Fibroblast of skin of right quadriceps (primary cell): Measurements from ENCODE around the gene TXNL4A.
"Not testable (repeated sequence)": the region's sequence is repeated elsewhere in the genome, so short reads cannot be mapped to it uniquely, and the experiment has no call there.

ENCODE experiments used
- DNase-seq: peaks from one replicate; pipeline ENCODE4 v3.0.0-alpha.2; 2013

Gene TXNL4A

GRCh38 chr18:79988451-79989194 lies at the start of gene TXNL4A:
TXNL4A (minus strand) TSS chr18:79988563; CDS start chr18:79988392, 171 bp downstream.
- DNase-seq: peak; percentile 84

GRCh38 chr18:80037300-80037699 lies 48.9 kb upstream of the TXNL4A start:
- no peak for DNase-seq

- no peak for DNase-seq
Observed at GRCh38 chr18:80035997-80036396, 47.6 kb upstream of the TXNL4A start.

GRCh38 chr18:80034852-80035406 lies 46.6 kb upstream of the TXNL4A start:
- DNase-seq: no peak

GRCh38 chr18:80034068-80034851 lies 45.9 kb upstream of the TXNL4A start, which contains the start of gene RBFA:
RBFA (plus strand) TSS chr18:80034434; CDS start chr18:80034496, 62 bp downstream.
- peak; percentile 98 for DNase-seq

GRCh38 chr18:80033181-80034067 lies 45.1 kb upstream of the TXNL4A start:
- no peak for DNase-seq

- DNase-seq: no peak
Observed at GRCh38 chr18:80029690-80030089, 41.3 kb upstream of the TXNL4A start.

- peak; percentile 66 for DNase-seq
Observed at GRCh38 chr18:80027719-80028118, 39.4 kb upstream of the TXNL4A start.

GRCh38 chr18:80026363-80026762 lies 38.0 kb upstream of the TXNL4A start:
- no peak for DNase-seq

- no peak for DNase-seq
Observed at GRCh38 chr18:80023173-80023572, 34.8 kb upstream of the TXNL4A start.

- peak; percentile 33 for DNase-seq
Observed at GRCh38 chr18:80022613-80023012, 34.2 kb upstream of the TXNL4A start.

GRCh38 chr18:80012714-80013113 lies 24.4 kb upstream of the TXNL4A start:
- no peak for DNase-seq

GRCh38 chr18:80011496-80012137 lies 23.3 kb upstream of the TXNL4A start:
- not testable (repeated sequence) for DNase-seq

GRCh38 chr18:80010551-80010906 lies 22.2 kb upstream of the TXNL4A start:
- no peak for DNase-seq

- peak; percentile 86 for DNase-seq
Observed at GRCh38 chr18:80009661-80010550, 21.5 kb upstream of the TXNL4A start.

- no peak for DNase-seq
Observed at GRCh38 chr18:80006724-80007123, 18.4 kb upstream of the TXNL4A start.

GRCh38 chr18:80004600-80005342 lies 16.4 kb upstream of the TXNL4A start:
- DNase-seq: no peak

- DNase-seq: no peak
Observed at GRCh38 chr18:80002468-80002867, 14.1 kb upstream of the TXNL4A start.

- DNase-seq: no peak
Observed at GRCh38 chr18:80000877-80001276, 12.5 kb upstream of the TXNL4A start.

- DNase-seq: not testable (repeated sequence)
Observed at GRCh38 chr18:79999701-80000100, 11.3 kb upstream of the TXNL4A start.
